Calu3 (cell line): Measurements from ENCODE around the gene RPL22. TPM values are rescaled to one million over a fixed set of nuclear protein-coding genes. Genes with fewer than 3 reads are reported as not detected.

ENCODE experiments used
- BruUV-seq: library from RNA; stranded (reverse); fragments of 400-500 nt; replicated peaks from 2 replicates; lab custom pipeline; 2021; lab: Mats Ljungman, UMichigan
- CTCF ChIA-PET: fragments of 300-600 bp; sonication (Branson Sonifier 250); formaldehyde crosslinking; loops from one replicate; lab custom pipeline; 2022; ENCODE audit warnings: antibody characterized with exemption; lab: Charles Lee
- DNase-seq: peaks from one replicate; pipeline ENCODE4 v3.0.0; 2022
- H3K27ac Mint-ChIP-seq: one replicate; pipeline ENCODE4 v1.8.0; 2022; ENCODE audit warnings: mixed read lengths; ENCODE audit not compliant: unreplicated experiment
- H3K27me3 Mint-ChIP-seq: one replicate; pipeline ENCODE4 v1.8.0; 2022; ENCODE audit warnings: mixed read lengths; ENCODE audit not compliant: unreplicated experiment
- H3K36me3 Mint-ChIP-seq: one replicate; pipeline ENCODE4 v1.8.0; 2022; ENCODE audit warnings: mild to moderate bottlenecking, moderate library complexity, mixed read lengths; ENCODE audit not compliant: insufficient read depth, unreplicated experiment
- H3K4me1 Mint-ChIP-seq: one replicate; pipeline ENCODE4 v1.8.0; 2022; ENCODE audit warnings: mild to moderate bottlenecking, low read depth, mixed read lengths; ENCODE audit not compliant: unreplicated experiment
- H3K4me3 Mint-ChIP-seq: one replicate; pipeline ENCODE4 v1.8.0; 2022; ENCODE audit warnings: mild to moderate bottlenecking, low read depth, moderate library complexity, mixed read lengths; ENCODE audit not compliant: unreplicated experiment
- H3K9me3 Mint-ChIP-seq: one replicate; pipeline ENCODE4 v1.8.0; 2022; ENCODE audit warnings: low read depth, mixed read lengths; ENCODE audit not compliant: unreplicated experiment
- intact Hi-C: fragments of 100-400 bp; cut with micrococcal nuclease; formaldehyde crosslinking; loops from one replicate; pipeline ENCODE4 v1.10.0; 2022; ENCODE audit not compliant: unreplicated experiment
- total RNA-seq: library from RNA; stranded (reverse); gene quantifications from 2 replicates; pipeline ENCODE4 v1.2.3, GENCODE V29; 2022
- TF ChIP-seq, protein P1 (sequence below): fragments of 200-600 bp; IDR thresholded peaks from one replicate; pipeline ENCODE4 v1.8.0; 2022; ENCODE audit warnings: antibody characterized with exemption; ENCODE audit not compliant: unreplicated experiment

The RPL22 gene
- total RNA-seq, 1 experiment from 2014 or later: 259 TPM

DNA sequence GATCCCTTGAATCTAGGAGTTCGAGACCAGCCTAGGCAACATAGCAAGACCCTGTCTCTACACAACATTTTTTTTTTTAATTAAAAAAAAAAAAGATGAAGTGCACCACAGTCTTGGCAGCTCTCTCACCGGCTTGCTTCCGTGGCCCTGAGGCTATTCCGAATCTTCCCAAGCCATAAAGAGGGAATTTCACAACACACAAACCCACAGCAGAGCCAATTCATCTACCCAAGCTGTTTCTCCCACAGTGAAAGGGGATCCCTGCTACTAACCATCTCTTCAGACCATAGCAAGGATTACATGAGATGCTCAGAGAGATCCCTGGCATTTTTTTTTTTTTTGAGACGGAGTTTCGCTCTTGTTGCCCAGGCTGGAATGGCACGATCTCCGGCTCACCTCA lies 10.9 kb downstream of the RPL22 start:
- no peak overlapping the region for H3K27ac Mint-ChIP-seq
- no peaks in the 10 kb centered on the region for H3K27me3 Mint-ChIP-seq
- intact Hi-C loops: no loop called here
- no peaks in the 10 kb centered on the region for H3K4me1 Mint-ChIP-seq
- no TSS peak for BruUV-seq
- DNase-seq: no peak
- H3K9me3 Mint-ChIP-seq: no peaks in the 10 kb centered on the region
- TF ChIP-seq, protein P1, sequence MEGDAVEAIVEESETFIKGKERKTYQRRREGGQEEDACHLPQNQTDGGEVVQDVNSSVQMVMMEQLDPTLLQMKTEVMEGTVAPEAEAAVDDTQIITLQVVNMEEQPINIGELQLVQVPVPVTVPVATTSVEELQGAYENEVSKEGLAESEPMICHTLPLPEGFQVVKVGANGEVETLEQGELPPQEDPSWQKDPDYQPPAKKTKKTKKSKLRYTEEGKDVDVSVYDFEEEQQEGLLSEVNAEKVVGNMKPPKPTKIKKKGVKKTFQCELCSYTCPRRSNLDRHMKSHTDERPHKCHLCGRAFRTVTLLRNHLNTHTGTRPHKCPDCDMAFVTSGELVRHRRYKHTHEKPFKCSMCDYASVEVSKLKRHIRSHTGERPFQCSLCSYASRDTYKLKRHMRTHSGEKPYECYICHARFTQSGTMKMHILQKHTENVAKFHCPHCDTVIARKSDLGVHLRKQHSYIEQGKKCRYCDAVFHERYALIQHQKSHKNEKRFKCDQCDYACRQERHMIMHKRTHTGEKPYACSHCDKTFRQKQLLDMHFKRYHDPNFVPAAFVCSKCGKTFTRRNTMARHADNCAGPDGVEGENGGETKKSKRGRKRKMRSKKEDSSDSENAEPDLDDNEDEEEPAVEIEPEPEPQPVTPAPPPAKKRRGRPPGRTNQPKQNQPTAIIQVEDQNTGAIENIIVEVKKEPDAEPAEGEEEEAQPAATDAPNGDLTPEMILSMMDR: no peak
- no peak overlapping the region for H3K4me3 Mint-ChIP-seq
- CTCF ChIA-PET: interaction anchor here (0.7 kb wide), 1 partner anchor 57 kb away, joined by 3 read pairs; no protein-coding TSS in a partner anchor
- peaks cover 64% of the 10 kb centered on the region for H3K36me3 Mint-ChIP-seq

DNA sequence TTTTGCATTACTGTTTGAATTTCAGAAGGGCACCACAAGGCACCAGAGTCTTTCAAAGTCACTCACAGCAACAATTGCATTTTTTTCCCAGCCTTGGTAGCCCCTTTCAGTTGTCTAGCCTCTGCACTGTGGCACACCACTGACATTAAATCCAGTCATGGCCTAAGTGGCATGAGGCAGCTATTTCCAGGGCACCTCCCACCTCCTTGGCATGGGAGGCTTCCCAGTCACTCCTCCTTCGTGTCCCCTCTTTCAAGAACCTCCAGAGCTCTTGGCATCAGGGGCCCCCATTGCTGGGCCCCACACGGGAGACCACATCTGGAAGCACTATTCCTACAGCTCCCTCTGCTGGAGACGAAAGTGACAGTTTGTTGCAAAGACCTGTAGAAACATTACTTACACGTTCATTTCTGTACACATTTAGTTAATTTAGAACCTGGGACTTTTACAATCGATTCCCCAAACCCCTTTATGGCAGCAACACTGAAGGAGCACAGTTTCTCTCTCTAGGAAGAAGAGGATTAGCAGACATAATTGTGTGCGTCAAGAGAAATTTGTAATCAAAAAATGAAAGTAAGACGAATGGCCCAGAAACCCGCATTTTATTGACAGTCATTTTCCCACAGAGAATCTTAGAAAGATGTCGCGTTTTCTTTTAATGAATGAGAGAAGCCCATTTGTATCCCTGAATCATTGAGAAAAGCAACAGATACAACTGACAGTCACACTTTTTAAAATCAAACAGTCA lies 13.6 kb downstream of the RPL22 start:
- intact Hi-C loops: no loop called here

DNA sequence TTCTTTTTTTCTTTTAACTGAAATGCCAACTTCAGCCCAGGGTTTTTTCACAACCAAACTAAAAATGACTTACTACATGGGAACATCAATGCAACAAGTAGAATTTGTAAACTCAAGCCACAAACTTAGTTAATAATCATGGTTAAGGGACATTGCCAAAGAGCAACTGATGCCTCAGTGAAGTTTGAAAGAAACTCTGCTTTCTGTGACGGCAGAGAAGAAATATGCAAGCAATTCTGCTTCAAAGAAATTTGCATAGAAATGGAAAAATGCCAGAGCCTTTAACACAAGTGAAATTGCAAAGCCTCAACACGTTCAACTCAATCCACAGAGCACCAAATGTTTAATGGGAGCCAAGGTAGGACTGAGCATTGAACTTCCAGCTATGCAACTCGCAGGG lies 14.2 kb downstream of the RPL22 start:
- TF ChIP-seq, protein P1: no peak

More for the DNA sequence above, 13.6 kb downstream of the RPL22 start:
- TF ChIP-seq, protein P1: no peak
- CTCF ChIA-PET: interaction anchor here (0.6 to 0.7 kb wide), 2 partner anchors 10 to 59 kb away, joined by 4 to 5 read pairs; no protein-coding TSS in a partner anchor
- Mint-ChIP-seq H3K9me3 (no peaks in the 10 kb centered on the region), H3K36me3 (peaks cover 47% of the 10 kb centered on the region), H3K27ac (no peak overlapping the region), H3K4me3 (no peak overlapping the region), H3K27me3 (peaks cover 10% of the 10 kb centered on the region), H3K4me1 (no peaks in the 10 kb centered on the region)
- DNase-seq: no peak
- no TSS peak for BruUV-seq

DNA sequence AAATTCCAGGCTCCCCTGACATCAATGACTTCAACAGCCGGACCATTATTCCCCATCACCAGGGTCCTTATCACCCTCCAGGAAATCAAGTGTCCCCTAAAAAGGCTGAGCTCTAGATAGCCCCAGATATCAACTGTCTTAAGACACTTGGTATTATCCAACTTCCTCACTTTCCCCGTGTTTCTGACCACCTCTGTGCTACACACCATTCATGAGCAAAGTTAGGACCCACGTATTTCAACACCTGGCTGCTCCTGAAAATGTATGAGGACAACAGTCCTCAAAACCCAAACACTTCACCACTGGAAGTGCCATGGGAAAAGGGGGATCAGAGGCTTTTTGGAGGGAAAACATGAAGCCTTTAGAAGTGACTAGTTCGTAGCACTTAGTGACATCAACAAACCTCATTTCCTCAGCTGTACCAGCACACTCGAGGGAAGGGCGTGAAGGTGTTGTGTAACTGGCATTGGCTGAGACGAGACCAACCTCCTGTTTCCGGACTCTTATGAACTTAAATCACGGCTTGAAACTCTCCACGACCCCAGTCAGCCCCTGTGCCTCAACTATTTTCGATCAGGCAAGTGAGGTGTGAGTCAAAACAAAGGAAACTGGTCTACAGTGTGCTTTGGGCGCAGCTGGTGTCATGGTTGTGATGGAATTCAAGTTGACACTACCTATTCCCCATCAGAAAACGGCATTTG lies 15.2 kb downstream of the RPL22 start:
- Mint-ChIP-seq H3K9me3 (no peaks in the 10 kb centered on the region), H3K4me1 (no peaks in the 10 kb centered on the region), H3K36me3 (peaks cover 31% of the 10 kb centered on the region), H3K27ac (peak overlapping the region; percentile 30), H3K4me3 (no peak overlapping the region), H3K27me3 (peaks cover 14% of the 10 kb centered on the region)
- TF ChIP-seq, protein P1: no peak
- intact Hi-C loops: no loop called here
- no peak for DNase-seq
- no TSS peak for BruUV-seq
- CTCF ChIA-PET: no interaction called here

More for the DNA sequence above, 14.2 kb downstream of the RPL22 start:
- Mint-ChIP-seq H3K4me1 (no peaks in the 10 kb centered on the region), H3K27me3 (peaks cover 12% of the 10 kb centered on the region), H3K27ac (no peak overlapping the region), H3K4me3 (no peak overlapping the region), H3K9me3 (no peaks in the 10 kb centered on the region), H3K36me3 (peaks cover 41% of the 10 kb centered on the region)
- DNase-seq: no peak
- CTCF ChIA-PET: interaction anchor here (0.6 to 0.7 kb wide), 2 partner anchors 10 to 60 kb away, joined by 4 to 5 read pairs; no protein-coding TSS in a partner anchor
- no TSS peak for BruUV-seq
- intact Hi-C loops: no loop called here
